ENCODE measurements around the gene MRPL24.

The MRPL24 gene

DNA sequence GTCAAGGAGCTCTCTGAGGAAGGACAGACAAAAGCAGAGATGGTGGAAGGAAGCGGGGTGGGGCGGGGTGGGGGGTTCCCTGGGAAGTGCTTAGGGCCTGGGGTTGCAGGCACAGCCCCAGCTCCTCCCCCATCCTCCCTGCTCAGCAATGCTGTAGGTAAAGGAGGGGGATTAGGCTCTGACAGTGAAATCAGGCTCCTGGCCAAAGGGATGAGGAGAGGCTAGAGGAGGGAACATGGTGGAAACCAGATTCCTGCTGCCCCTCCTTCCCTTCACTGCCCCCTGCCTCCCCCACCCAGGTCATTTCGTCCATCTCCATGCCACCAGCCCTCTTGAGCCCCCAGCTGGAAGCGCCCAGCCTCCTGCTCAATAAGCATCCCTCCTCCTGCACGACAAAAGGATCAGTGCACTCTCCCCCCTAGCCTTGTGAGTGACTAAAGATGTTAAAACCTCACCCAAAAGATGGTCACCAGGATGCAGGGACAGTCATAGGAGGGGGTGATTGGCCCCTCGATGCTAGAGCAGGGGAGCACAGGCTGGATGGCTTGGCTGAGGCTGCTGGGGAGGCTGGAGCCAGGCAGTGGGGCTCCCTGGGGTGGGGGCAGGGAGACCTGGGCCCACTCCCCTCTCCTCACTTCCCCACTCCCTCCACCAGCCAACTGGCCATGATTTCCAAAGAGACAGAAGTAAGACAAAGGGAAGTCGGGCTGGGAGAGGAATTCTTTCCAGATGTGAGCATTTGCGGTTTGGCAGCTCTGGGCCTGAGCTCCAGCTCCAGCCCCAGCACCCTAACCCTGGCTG is 33.3 kb downstream of the MRPL24 start:
- DNase-seq: no peak

GRCh38 chr1:156706657-156707416 is 34.1 kb downstream of the MRPL24 start:
- no peak for DNase-seq

GRCh38 chr1:156705918-156706656 is 34.8 kb downstream of the MRPL24 start:
- peak; percentile 94 for DNase-seq

DNA sequence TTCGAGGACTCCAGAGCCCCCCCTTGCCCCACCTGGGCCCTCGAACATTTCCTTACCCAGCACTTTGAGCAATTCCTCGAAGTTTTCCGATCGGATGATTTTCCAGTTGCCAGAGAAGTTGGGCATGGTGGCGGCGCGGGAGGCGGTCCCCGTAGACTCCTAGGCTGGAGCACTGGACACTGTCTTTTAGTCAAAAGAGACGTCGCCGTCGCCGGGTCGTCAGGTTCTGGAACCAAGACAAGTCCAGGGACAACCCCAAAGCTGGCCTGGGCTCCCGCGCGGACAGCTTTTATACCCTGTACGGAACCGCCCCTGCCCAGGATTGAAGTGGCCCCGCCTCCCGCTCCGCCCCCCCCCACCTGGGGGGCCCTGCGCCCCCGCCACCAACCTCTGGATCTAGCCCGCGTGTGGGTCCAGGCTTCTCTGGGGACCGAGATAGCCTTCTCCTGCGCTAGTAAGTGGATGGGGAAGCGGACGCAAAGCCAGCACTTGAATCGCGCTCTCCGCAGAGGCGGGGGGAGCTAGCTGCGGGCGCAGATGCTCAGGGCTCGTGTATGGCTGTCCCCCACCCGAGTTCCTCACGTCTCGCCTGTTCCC is 35.5 kb downstream of the MRPL24 start, which contains the start of gene CRABP2:
CRABP2 (minus strand) TSS at position 263 of the 597 bp plus-strand sequence; CDS start at position 126, 137 bp downstream.
- DNase-seq: peak; percentile 74

GRCh38 chr1:156704930-156705320 is 36.0 kb downstream of the MRPL24 start:
- DNase-seq: peak; percentile 74

- no peak for DNase-seq
These were observed 36.6 kb downstream of the MRPL24 start for GRCh38 chr1:156704166-156704711.

- DNase-seq: no peak
These were observed 37.1 kb downstream of the MRPL24 start for GRCh38 chr1:156703741-156704140.

- no peak for DNase-seq
These were observed 37.6 kb downstream of the MRPL24 start for GRCh38 chr1:156703336-156703735.

GRCh38 chr1:156700736-156701531 is 40.0 kb downstream of the MRPL24 start:
- no peak for DNase-seq

- no peak for DNase-seq
These were observed 41.9 kb downstream of the MRPL24 start for GRCh38 chr1:156698995-156699394.

DNA sequence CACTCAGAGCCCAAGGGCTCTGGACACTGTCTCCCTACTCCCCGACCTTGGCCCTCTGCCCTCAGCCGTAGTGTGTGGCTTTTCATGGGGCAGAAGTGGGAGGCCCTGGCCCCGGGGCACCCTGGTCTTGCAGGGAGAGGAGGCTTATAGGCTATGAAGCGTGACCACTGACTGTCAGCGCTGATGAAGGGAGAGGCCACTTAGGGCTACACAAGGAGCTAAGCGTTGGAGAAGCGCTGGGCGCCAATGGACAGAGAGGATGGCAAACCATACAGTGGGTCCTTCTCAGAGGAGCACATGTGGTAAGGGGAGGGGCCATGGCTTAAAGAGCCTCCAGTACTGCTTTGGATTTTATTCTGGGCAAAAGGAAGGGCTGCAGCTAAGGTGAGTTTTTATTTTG is 43.4 kb downstream of the MRPL24 start:
- no peak for DNase-seq

GRCh38 chr1:156696755-156697154 is 44.1 kb downstream of the MRPL24 start:
- DNase-seq: no peak

- no peak for DNase-seq
These were observed 46.3 kb downstream of the MRPL24 start for GRCh38 chr1:156694690-156694962.

- DNase-seq: no peak
These were observed 46.8 kb downstream of the MRPL24 start for GRCh38 chr1:156693848-156694689.

- DNase-seq: no peak
These were observed 47.7 kb downstream of the MRPL24 start for GRCh38 chr1:156692925-156693847.

- no peak for DNase-seq
These were observed 48.4 kb downstream of the MRPL24 start for GRCh38 chr1:156692441-156692924.

DNA sequence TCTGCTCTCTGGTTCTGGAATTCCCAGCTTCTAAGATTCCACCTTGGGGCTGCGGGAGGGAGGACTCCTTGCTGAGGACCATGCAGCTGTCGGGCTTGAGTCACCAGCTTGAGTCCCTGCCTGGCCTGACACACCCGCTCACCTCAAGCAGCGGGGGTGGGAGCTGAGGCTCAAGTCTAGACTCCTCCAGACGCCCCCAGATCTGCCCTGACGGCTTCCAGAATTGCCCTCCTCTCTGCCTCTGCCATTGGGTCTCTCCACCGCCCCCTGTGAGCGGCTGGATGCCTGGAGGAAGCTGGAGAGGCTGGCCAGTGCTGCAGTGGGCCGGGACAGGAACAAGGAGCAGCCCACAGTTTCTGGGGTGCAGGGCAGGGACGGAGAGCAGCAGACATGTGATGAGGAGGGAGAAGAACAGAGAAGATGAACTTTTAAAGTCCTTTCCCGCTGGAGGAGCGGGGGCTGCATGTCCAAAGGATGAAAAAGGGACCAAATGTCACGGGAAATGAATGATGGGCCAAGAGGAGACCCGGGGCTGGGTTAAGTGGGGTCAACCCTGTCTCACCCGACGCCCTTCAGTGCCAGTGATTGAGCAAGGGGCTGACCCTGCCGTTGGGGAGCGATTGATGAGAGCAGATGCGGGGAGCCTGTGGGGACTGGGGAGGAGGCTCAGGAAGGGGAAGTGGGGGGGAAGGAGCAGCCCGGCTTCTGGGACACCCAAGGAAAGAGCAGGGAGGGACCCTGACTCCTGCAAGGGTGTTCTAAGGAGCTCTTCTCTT is 49.0 kb downstream of the MRPL24 start:
- DNase-seq: no peak

DNA sequence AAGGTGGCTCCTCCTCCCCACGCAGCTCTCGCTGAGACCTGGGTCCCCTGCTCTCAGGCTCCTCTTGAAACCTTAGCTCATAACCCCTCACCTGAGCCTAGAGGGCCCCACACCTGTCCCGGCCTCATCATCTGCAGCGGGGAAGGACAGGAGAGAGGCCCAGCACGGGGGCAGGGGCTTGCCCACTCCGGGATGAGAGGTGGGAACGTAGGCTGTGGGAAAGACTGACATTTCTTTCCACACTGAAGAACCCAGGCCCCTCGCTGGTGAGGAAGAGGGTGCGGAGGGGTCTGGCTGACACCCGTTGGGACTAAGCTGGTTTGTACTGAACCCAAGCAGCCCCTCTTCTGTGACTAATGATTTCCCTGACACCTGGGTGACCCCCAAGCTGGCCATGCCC is 49.7 kb downstream of the MRPL24 start:
- DNase-seq: no peak

DNA sequence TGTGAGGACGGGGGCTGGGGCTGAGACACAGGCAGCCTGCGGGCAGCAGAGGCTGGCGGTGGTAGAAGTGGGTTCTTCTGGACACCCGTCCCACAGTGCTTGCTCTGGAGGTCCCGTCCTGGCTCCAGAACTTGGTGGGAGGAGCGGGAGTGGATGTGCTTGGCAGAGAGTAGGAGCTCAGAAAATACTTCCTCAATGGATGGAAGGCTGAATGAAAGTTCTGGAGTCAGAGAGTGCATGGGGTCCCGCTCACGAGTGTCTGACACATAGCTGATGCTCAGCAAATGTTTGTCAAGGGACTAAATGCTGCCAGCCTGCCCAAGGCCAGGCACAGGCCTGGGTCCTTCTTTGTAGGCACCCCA is 50.2 kb downstream of the MRPL24 start:
- no peak for DNase-seq

Data from activated CD8-positive, alpha-beta memory T cell treated with anti-CD3 and anti-CD28 coated beads, Interleukin-2, amount 50 U/mL, for 48 hours (primary cell).